HG03575 (cell line): ENCODE data around the gene LRFN5.
"Not testable (repeated sequence)": the region's sequence is repeated elsewhere in the genome, so short reads cannot be mapped to it uniquely, and the experiment has no call there.

Experiments
- ATAC-seq: cut with Tn5 transposase; IDR thresholded peaks from one replicate; pipeline ENCODE4 v1.9.1; 2021; ENCODE audit not compliant: unreplicated experiment, insufficient number of reproducible peaks, low FRiP score; ENCODE audit errors: extremely low read depth

LRFN5 gene

GRCh38 chr14:41750575-41750974 lies 143.9 kb downstream of the LRFN5 start:
- ATAC-seq: not testable (repeated sequence)

- no peak for ATAC-seq
Observed at GRCh38 chr14:41758011-41758665, 151.5 kb downstream of the LRFN5 start.

- ATAC-seq: no peak
Observed at GRCh38 chr14:41761204-41761603, 154.5 kb downstream of the LRFN5 start.

- ATAC-seq: no peak
Observed at GRCh38 chr14:41766772-41767171, 160.1 kb downstream of the LRFN5 start.

GRCh38 chr14:41773536-41774279 lies 167.0 kb downstream of the LRFN5 start:
- ATAC-seq: no peak

DNA sequence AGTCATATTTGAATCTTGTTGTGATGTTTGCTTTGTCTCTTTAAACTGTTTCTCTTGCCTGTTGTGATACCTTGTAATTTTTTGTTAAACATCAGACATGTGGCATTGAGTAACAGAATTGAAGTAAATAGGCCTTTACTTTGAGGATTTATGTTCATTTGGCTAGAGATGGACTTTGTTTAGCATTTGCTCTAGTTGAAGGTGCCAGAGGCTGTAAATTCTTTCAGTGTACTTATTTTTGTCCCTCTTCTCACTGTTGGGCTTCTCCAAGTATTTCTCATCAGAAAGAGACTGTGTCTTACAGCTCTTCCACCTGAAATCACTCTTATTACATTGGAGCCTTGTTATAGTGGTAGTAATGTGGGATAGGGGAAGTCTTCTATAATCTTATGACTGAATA lies 175.8 kb downstream of the LRFN5 start:
- no peak for ATAC-seq

DNA sequence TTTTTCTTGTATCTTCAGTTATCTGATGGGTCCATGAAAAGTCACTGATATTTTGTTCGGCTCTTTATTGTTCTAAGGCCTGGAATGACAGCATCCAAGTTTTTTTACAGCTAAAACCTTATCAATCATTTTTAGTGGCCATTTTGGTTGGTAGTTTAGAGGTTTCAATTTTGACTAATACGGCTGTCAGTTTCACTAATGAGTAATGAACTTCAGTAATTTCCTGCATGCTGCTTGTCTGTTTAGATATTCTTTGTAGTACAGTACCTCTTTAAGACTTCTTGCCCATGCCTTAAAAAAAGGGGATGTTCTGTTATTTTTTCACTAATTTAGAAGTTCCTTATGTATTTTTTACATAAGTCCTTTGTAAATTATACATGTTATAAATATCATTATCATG lies 176.7 kb downstream of the LRFN5 start:
- no peak for ATAC-seq

- ATAC-seq: no peak
Observed at GRCh38 chr14:41785696-41786095, 179.0 kb downstream of the LRFN5 start.

- no peak for ATAC-seq
Observed at GRCh38 chr14:41799817-41800216, 193.1 kb downstream of the LRFN5 start.

DNA sequence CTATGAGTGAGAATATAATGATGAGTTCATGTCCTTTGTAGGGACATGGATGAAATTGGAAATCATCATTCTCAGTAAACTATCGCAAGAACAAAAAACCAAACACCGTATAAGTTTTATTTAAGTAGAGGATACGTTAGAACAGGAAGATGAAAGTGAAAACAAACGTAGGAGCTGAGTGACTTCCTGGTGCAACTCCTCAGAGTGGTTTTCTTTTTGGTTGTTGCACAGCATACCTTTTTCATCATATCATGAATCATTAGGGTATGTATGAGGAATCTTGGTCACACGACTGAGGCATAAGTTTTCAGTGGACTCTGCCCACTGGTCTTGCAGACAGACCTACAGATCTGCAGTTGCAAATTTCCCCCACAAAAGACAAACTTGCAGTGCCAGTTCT lies 199.0 kb downstream of the LRFN5 start:
- ATAC-seq: no peak

DNA sequence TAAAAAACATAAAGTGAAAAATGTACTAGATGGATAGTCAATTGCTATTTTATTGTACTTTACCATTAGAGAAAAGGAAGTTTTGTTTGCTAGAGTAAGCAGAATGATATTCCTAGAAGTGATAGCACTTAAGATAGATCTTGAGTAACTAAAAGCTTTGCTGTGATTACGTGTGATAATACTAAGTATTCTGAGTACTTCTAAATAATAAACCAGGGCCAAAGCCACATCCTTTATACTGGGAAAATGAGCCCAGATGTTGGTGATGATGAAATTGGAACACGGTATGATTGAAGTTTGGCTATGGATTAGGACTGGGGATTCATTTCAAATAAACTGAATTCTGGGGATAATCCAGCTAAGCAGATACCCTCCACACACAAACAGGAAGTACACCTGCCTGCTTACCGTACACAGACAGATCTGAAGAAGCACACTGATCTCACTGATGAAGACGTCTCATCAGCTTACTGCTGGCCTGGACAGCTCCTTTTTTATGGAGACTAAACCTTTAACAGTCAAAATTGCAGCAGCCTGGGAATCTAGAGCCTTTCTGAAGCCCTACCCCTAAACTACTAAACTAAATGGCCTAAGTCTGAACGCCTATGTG lies 199.8 kb downstream of the LRFN5 start:
- no peak for ATAC-seq

- ATAC-seq: no peak
Observed at GRCh38 chr14:41810362-41810761, 203.7 kb downstream of the LRFN5 start.

DNA sequence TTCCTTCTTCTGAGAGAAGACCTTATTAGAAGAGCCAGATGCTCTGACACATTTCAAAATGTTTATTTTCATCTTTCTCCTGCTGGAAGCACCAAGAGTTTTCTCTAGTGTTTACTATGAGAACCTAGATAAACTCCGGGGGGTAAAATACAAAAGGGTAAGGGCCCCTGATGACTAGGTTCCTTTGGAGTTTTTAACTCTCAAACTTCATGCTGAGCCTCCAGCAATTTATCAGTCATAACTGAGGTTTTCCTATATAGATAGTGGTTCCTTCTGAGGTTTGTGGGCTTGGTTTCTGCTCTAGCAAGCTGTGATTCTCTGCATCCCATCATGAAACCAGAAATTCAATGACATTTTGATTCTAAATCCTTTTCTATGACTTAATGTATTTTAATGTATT lies 210.9 kb downstream of the LRFN5 start:
- ATAC-seq: no peak

DNA sequence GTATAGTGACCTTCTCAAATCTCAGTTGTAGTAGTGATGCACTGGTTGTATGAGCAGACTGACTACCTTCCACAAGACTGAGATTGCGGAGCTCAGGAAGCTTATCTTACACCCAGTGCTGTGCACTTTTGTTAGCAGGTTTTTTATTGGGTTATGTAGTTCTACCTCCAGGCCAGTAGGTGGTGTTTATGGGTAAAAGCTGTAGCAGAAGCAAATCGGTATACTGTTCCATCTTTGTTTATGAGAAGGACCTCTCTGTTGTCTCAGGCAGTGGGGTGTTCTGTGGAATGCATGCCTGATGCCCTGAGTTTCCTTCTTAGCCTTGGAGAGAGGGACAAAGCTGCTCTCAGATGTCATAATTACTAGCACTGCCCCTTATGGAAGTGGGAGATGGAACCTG lies 217.8 kb downstream of the LRFN5 start:
- ATAC-seq: no peak

GRCh38 chr14:41825622-41826021 lies 218.9 kb downstream of the LRFN5 start:
- ATAC-seq: no peak

DNA sequence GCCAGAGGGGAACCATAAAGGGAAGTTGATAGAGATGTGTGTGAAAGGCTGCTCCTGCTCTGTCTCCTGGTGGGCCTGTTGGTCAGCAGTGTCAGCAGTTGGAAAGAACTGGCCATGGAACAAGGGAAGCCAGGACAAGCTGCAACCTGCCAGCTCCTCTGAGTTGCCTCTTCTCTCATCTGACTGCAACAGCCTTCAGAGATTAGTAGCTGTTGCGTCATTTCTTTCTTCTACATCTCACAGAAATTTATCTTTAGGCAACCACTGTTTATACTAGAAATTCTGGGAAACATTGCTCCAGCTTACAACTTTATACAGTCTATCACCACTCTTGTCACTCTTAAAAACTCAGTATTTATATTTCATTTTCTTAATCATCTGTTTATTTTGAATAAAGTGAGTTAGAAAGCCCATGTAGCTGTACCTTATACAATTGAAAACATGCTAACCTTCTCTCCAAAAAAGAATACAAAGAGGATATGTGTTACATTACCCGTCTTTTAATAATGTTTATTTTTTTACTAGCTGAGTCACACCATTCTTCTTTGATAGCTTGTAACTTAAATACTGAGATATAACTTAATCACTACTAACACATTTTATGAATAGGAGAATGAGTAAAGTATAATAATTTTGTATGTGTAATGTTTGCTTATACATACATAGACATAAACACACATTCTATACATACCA lies 224.2 kb downstream of the LRFN5 start:
- no peak for ATAC-seq

DNA sequence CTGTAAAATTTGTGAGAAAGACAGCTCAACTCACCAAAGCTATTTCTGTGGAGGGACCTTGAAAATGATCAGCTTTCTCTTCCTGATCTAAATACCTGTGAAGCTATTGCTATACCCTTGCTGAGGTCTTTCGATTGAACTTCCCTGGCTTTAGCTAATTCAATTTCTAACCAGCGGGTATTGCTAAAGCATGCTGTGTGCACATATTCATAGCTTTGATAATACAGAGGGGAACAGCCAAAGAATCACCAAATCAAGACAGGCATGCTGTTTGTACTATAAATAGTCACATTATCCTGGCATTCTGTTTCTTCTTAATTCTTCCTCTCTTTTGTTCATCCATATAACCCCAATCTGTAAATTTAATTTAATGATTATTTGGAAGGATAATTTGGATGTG lies 233.0 kb downstream of the LRFN5 start:
- no peak for ATAC-seq

DNA sequence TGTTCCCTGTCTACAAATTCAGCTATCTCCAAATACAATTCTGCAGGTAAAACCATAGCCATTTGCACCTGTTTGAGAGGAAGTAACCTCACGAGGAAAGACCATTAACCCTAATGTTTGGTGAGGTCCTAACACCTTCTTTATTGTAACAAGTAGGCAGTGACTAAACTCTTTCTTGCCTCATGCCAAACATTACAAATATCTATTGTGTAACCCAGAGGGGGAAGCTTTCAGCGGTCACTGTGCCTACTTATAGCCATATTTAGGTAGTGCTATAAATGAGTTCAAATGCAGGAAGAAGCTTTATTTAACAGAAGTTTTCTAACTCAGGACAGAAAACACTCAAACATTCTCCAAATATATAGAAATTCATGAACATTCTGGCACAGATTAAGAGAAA lies 252.7 kb downstream of the LRFN5 start:
- no peak for ATAC-seq

- ATAC-seq: no peak
Observed at GRCh38 chr14:41860586-41860985, 253.9 kb downstream of the LRFN5 start.

DNA sequence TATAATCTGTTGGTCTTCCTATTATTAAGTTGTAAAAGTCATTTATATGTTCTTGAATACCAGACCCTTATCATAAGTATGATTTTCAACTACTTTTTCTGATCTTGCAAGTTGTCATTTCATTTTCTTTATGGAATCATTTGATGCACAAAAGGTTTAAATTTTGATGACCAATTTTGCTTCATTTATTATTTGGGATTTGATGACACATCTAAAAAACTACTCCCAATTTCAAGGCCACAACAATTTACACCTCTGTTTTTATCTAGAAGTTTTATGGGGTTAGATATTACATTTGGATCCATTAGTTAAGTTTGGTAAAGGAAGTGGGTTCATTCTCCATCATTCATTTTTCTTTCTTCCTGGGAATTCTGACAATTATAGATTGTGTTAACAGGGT lies 259.2 kb downstream of the LRFN5 start:
- ATAC-seq: no peak
